Neural cell (in vitro differentiated cells): ENCODE data around the gene GMEB2. TPM values are rescaled to one million over a fixed set of nuclear protein-coding genes. Genes with fewer than 3 reads are reported as not detected.

ENCODE experiments used
- H2AFZ ChIP-seq: fragments of 200-600, 300-800 bp; sonication (generic), shearing (Covaris generic); 2 replicates; pipeline ENCODE4 v1.6.0; 2014; ENCODE audit warnings: low read depth, mild to moderate bottlenecking, antibody characterized with exemption, low read length, moderate library complexity
- H3F3A ChIP-seq: fragments of 200-600 bp; shearing (Covaris generic); 2 replicates; pipeline ENCODE4 v1.6.1; 2016; ENCODE audit warnings: mild to moderate bottlenecking, moderate library complexity, mixed read lengths, antibody characterized with exemption, low read length; ENCODE audit not compliant: insufficient read depth, poor library complexity, severe bottlenecking
- H3K27ac ChIP-seq: fragments of 200-600, 300-800 bp; sonication (generic), shearing (Covaris generic); 2 replicates; pipeline ENCODE4 v1.5.1; 2014; ENCODE audit warnings: mild to moderate bottlenecking, low read length, moderate library complexity
- H3K27me3 ChIP-seq: fragments of 300-800, 200-600 bp; sonication (generic), shearing (Covaris generic); 2 replicates; pipeline ENCODE4 v1.6.0; 2014; ENCODE audit warnings: mild to moderate bottlenecking, low read depth, low read length, moderate library complexity; ENCODE audit not compliant: insufficient read depth
- H3K36me3 ChIP-seq: fragments of 300-800, 200-600 bp; sonication (generic), shearing (Covaris generic); 2 replicates; pipeline ENCODE4 v1.5.1; 2014; ENCODE audit warnings: mild to moderate bottlenecking, antibody characterized with exemption, low read length, moderate library complexity; ENCODE audit not compliant: insufficient read depth
- H3K4me2 ChIP-seq: fragments of 300-800, 200-600 bp; sonication (generic), shearing (Covaris generic); 2 replicates; pipeline ENCODE4 v1.6.0; 2014; ENCODE audit warnings: mild to moderate bottlenecking, low read length
- H3K4me3 ChIP-seq: fragments of 300-800, 200-600 bp; sonication (generic), shearing (Covaris generic); 2 replicates; pipeline ENCODE4 v1.5.1; 2014; ENCODE audit warnings: mild to moderate bottlenecking, low read length, moderate library complexity
- H3K79me2 ChIP-seq: fragments of 200-600 bp; shearing (Covaris generic); replicated peaks from 2 replicates; pipeline ENCODE4 v1.6.0; 2014; ENCODE audit warnings: mild to moderate bottlenecking, low read length, moderate library complexity; ENCODE audit not compliant: insufficient read depth
- H3K9ac ChIP-seq: fragments of 300-800, 200-600 bp; sonication (generic), shearing (Covaris generic); 2 replicates; pipeline ENCODE4 v1.6.1; 2016; ENCODE audit warnings: mild to moderate bottlenecking, low read length, mixed read lengths
- H3K9me2 ChIP-seq: fragments of 200-600 bp; shearing (Covaris generic); 2 replicates; pipeline ENCODE4 v1.6.1; 2016; ENCODE audit warnings: mild to moderate bottlenecking, low read length, mixed read lengths; ENCODE audit not compliant: insufficient read depth
- H3K9me3 ChIP-seq: fragments of 200-600, 300-800 bp; sonication (generic), shearing (Covaris generic); 2 replicates; pipeline ENCODE4 v1.6.1; 2016; ENCODE audit warnings: mild to moderate bottlenecking, mixed run types, low read length, moderate library complexity, mixed read lengths
- H4K20me1 ChIP-seq: fragments of 200-600 bp; shearing (Covaris generic); 2 replicates; pipeline ENCODE4 v1.6.1; 2016; ENCODE audit warnings: mild to moderate bottlenecking, mixed run types; ENCODE audit not compliant: insufficient read depth
- CTCF ChIP-seq: fragments of 450-650 bp; IDR thresholded peaks from 2 replicates; pipeline ENCODE4 v1.5.1; 2014; ENCODE audit warnings: antibody characterized with exemption, mild to moderate bottlenecking, moderate library complexity; ENCODE audit not compliant: poor library complexity, severe bottlenecking
- POLR2AphosphoS5 ChIP-seq: IDR thresholded peaks from 2 replicates; pipeline ENCODE4 v1.6.1; 2012
- RAD21 ChIP-seq: fragments of 450-650 bp; conservative IDR thresholded peaks from 2 replicates; pipeline ENCODE4 v1.6.1; 2014; ENCODE audit warnings: antibody characterized with exemption, mild to moderate bottlenecking, moderate library complexity
- REST ChIP-seq: IDR thresholded peaks from 2 replicates; pipeline ENCODE4 v1.6.1; 2012; ENCODE audit warnings: borderline replicate concordance
- TAF1 ChIP-seq: IDR thresholded peaks from 2 replicates; pipeline ENCODE4 v1.6.1; 2012; ENCODE audit warnings: low read depth
- polyA plus RNA-seq: library from polyadenylated mRNA; depleted of rRNA; stranded (reverse); fragments of >200 nt; gene quantifications from 2 replicates; pipeline ENCODE4 v1.2.3, GENCODE V29; 2014

The GMEB2 gene
- polyA plus RNA-seq, 1 donor from 2014 or later = 13.7 TPM

GRCh38 chr20:63570281-63571086 is 56.4 kb downstream of the GMEB2 start:
- Histone ChIP-seq H3K79me2 (no peaks in the 10 kb centered on the region), H3K27ac (no peak overlapping the region), H2AFZ (no peak overlapping the region), H3F3A (no peaks in the 10 kb centered on the region), H3K9me2 (no peaks in the 10 kb centered on the region), H3K4me3 (no peak overlapping the region), H3K4me2 (no peak overlapping the region), H4K20me1 (no peaks in the 10 kb centered on the region), H3K9ac (no peak overlapping the region), H3K36me3 (no peaks in the 10 kb centered on the region), H3K27me3 (no peaks in the 10 kb centered on the region), H3K9me3 (no peaks in the 10 kb centered on the region)
- TF ChIP-seq REST = no peak
- TF ChIP-seq TAF1 = no peak
- no peak for TF ChIP-seq CTCF
- TF ChIP-seq RAD21 = no peak
- no peak for TF ChIP-seq POLR2AphosphoS5

- Histone ChIP-seq H3K27ac (no peak overlapping the region), H3K9ac (no peak overlapping the region), H3K9me3 (no peaks in the 10 kb centered on the region), H3K4me2 (no peak overlapping the region), H3K4me3 (no peak overlapping the region), H4K20me1 (no peaks in the 10 kb centered on the region), H2AFZ (no peak overlapping the region), H3K9me2 (no peaks in the 10 kb centered on the region), H3K79me2 (no peaks in the 10 kb centered on the region), H3K36me3 (no peaks in the 10 kb centered on the region), H3F3A (no peaks in the 10 kb centered on the region), H3K27me3 (no peaks in the 10 kb centered on the region)
- TF ChIP-seq CTCF = no peak
Observed at GRCh38 chr20:63568986-63569949, 57.6 kb downstream of the GMEB2 start.
